Measurements from ENCODE around the gene HLA-DMA.

The HLA-DMA gene

GRCh38 chr6:32983964-32984621 lies 31.2 kb upstream of the HLA-DMA start:
- DNase-seq (ENCODE audit: low read depth, low spot score) = no peak

GRCh38 chr6:32983493-32983848 lies 30.6 kb upstream of the HLA-DMA start:
- no peak overlapping the region for H3K9ac ChIP-seq (ENCODE audit: insufficient read length)
- no peaks in the 10 kb centered on the region for H3K9me3 ChIP-seq (ENCODE audit: low read depth, low read length)
- H3K4me3 ChIP-seq = no peak overlapping the region
- H3K27ac ChIP-seq = peak overlapping the region; percentile 58
- TF ChIP-seq EZH2 (IDR thresholded peaks at IDR 0.05) (no peak), FOXP2 (optimal IDR thresholded peaks at IDR 0.05; ENCODE audit: control extremely low read depth, extremely low read length, insufficient read depth) (no peak), POLR2AphosphoS5 (IDR thresholded peaks at IDR 0.05; ENCODE audit: borderline replicate concordance, low read depth, low read length) (no peak; the same call in 1 of the 2 replicates)
- peaks cover 40% of the 10 kb centered on the region for H3K36me3 ChIP-seq (ENCODE audit: insufficient read depth, low read length)
- DNase-seq (ENCODE audit: low read depth, low spot score) = no peak

More at GRCh38 chr6:32983964-32984621, 31.2 kb upstream of the HLA-DMA start:
- TF ChIP-seq FOXP2 (optimal IDR thresholded peaks at IDR 0.05; ENCODE audit: control extremely low read depth, extremely low read length, insufficient read depth) = no peak
- TF ChIP-seq POLR2AphosphoS5 (IDR thresholded peaks at IDR 0.05; ENCODE audit: borderline replicate concordance, low read depth, low read length) = no peak
- no peak for TF ChIP-seq EZH2 (IDR thresholded peaks at IDR 0.05)
- Histone ChIP-seq H3K9me3 (ENCODE audit: low read depth, low read length) (no peaks in the 10 kb centered on the region), H3K36me3 (ENCODE audit: insufficient read depth, low read length) (peaks cover 34% of the 10 kb centered on the region), H3K9ac (ENCODE audit: insufficient read length) (no peak overlapping the region), H3K27ac (peak overlapping the region; percentile 62), H3K4me3 (no peak overlapping the region)

- TF ChIP-seq POLR2AphosphoS5 (IDR thresholded peaks at IDR 0.05; ENCODE audit: borderline replicate concordance, low read depth, low read length) = no peak; the same call in none of the 2 replicates
- TF ChIP-seq FOXP2 (optimal IDR thresholded peaks at IDR 0.05; ENCODE audit: control extremely low read depth, extremely low read length, insufficient read depth) = no peak
- no peak for TF ChIP-seq EZH2 (IDR thresholded peaks at IDR 0.05)
- H3K27ac ChIP-seq = peak overlapping the region; percentile 78
Observed at GRCh38 chr6:32982702-32983492, 30.0 kb upstream of the HLA-DMA start.

GRCh38 chr6:32982084-32982701 lies 29.3 kb upstream of the HLA-DMA start:
- H3K36me3 ChIP-seq (ENCODE audit: insufficient read depth, low read length) = peaks cover 53% of the 10 kb centered on the region
- H3K27ac ChIP-seq = peak overlapping the region; percentile 78
- no peak for DNase-seq (ENCODE audit: low read depth, low spot score)

More at GRCh38 chr6:32982702-32983492, 30.0 kb upstream of the HLA-DMA start:
- no peak overlapping the region for H3K4me3 ChIP-seq
- DNase-seq (ENCODE audit: low read depth, low spot score) = no peak
- no peak overlapping the region for H3K9ac ChIP-seq (ENCODE audit: insufficient read length)
- no peaks in the 10 kb centered on the region for H3K9me3 ChIP-seq (ENCODE audit: low read depth, low read length)
- H3K36me3 ChIP-seq (ENCODE audit: insufficient read depth, low read length) = peaks cover 46% of the 10 kb centered on the region

GRCh38 chr6:32980488-32981038 lies 27.7 kb upstream of the HLA-DMA start:
- no peak for TF ChIP-seq EZH2 (IDR thresholded peaks at IDR 0.05)
- no peak; the same call in 1 of the 2 replicates for TF ChIP-seq POLR2AphosphoS5 (IDR thresholded peaks at IDR 0.05; ENCODE audit: borderline replicate concordance, low read depth, low read length)
- TF ChIP-seq FOXP2 (optimal IDR thresholded peaks at IDR 0.05; ENCODE audit: control extremely low read depth, extremely low read length, insufficient read depth) = no peak
- H3K9ac ChIP-seq (ENCODE audit: insufficient read length) = no peak overlapping the region
- H3K4me3 ChIP-seq = no peak overlapping the region
- H3K36me3 ChIP-seq (ENCODE audit: insufficient read depth, low read length) = peaks cover 69% of the 10 kb centered on the region
- DNase-seq (ENCODE audit: low read depth, low spot score) = no peak
- H3K9me3 ChIP-seq (ENCODE audit: low read depth, low read length) = no peaks in the 10 kb centered on the region
- H3K27ac ChIP-seq = peak overlapping the region; percentile 26; the same call in 1 of the 2 replicates

More at GRCh38 chr6:32982084-32982701, 29.3 kb upstream of the HLA-DMA start:
- peak; percentile 57 for TF ChIP-seq POLR2AphosphoS5 (IDR thresholded peaks at IDR 0.05; ENCODE audit: borderline replicate concordance, low read depth, low read length)
- no peak for TF ChIP-seq FOXP2 (optimal IDR thresholded peaks at IDR 0.05; ENCODE audit: control extremely low read depth, extremely low read length, insufficient read depth)
- TF ChIP-seq EZH2 (IDR thresholded peaks at IDR 0.05) = no peak
- H3K4me3 ChIP-seq = no peak overlapping the region
- H3K9me3 ChIP-seq (ENCODE audit: low read depth, low read length) = no peaks in the 10 kb centered on the region
- H3K9ac ChIP-seq (ENCODE audit: insufficient read length) = no peak overlapping the region

GRCh38 chr6:32979720-32980487 lies 27.0 kb upstream of the HLA-DMA start:
- peaks cover 76% of the 10 kb centered on the region for H3K36me3 ChIP-seq (ENCODE audit: insufficient read depth, low read length)
- no peak overlapping the region for H3K4me3 ChIP-seq
- no peak for DNase-seq (ENCODE audit: low read depth, low spot score)
- H3K27ac ChIP-seq = peak overlapping the region; percentile 26
- H3K9me3 ChIP-seq (ENCODE audit: low read depth, low read length) = no peaks in the 10 kb centered on the region
- H3K9ac ChIP-seq (ENCODE audit: insufficient read length) = no peak overlapping the region
- TF ChIP-seq EZH2 (IDR thresholded peaks at IDR 0.05) = no peak
- no peak for TF ChIP-seq FOXP2 (optimal IDR thresholded peaks at IDR 0.05; ENCODE audit: control extremely low read depth, extremely low read length, insufficient read depth)
- no peak; the same call in 1 of the 2 replicates for TF ChIP-seq POLR2AphosphoS5 (IDR thresholded peaks at IDR 0.05; ENCODE audit: borderline replicate concordance, low read depth, low read length)

- no peaks in the 10 kb centered on the region for H3K9me3 ChIP-seq (ENCODE audit: low read depth, low read length)
- H3K4me3 ChIP-seq = no peak overlapping the region
- TF ChIP-seq POLR2AphosphoS5 (IDR thresholded peaks at IDR 0.05; ENCODE audit: borderline replicate concordance, low read depth, low read length) = no peak
- TF ChIP-seq FOXP2 (optimal IDR thresholded peaks at IDR 0.05; ENCODE audit: control extremely low read depth, extremely low read length, insufficient read depth) = no peak
- no peak for TF ChIP-seq EZH2 (IDR thresholded peaks at IDR 0.05)
- no peak for DNase-seq (ENCODE audit: low read depth, low spot score)
- 0 out of 2 replicates have a peak overlapping the region, but pooled peaks have one; percentile 51 for H3K27ac ChIP-seq
- peaks cover 96% of the 10 kb centered on the region for H3K36me3 ChIP-seq (ENCODE audit: insufficient read depth, low read length)
- no peak overlapping the region for H3K9ac ChIP-seq (ENCODE audit: insufficient read length)
Observed at GRCh38 chr6:32977953-32978324, 25.0 kb upstream of the HLA-DMA start.
